NCI-H774 (cell line): ENCODE measurements around the gene SMIM45.
A peak's percentile ranks its signal among the peaks of the same experiment; 100 is the strongest.
"Not testable (repeated sequence)": the region's sequence is repeated elsewhere in the genome, so short reads cannot be mapped to it uniquely, and the experiment has no call there.

Experiments used
- DNase-seq: peaks from one replicate; lab custom pipeline; 2025; lab: John Stamatoyannopoulos, UW

Gene SMIM45

GRCh38 chr22:41935015-41935351 is 17.0 kb upstream of the SMIM45 start:
- DNase-seq = no peak

- no peak for DNase-seq
Measured at GRCh38 chr22:41935509-41935908, 16.4 kb upstream of the SMIM45 start.

GRCh38 chr22:41936894-41937169 is 15.1 kb upstream of the SMIM45 start:
- no peak for DNase-seq

GRCh38 chr22:41939981-41940831 is 11.7 kb upstream of the SMIM45 start:
- DNase-seq = peak; percentile 59

- peak; percentile 23 for DNase-seq
Measured at GRCh38 chr22:41940832-41941765, 10.9 kb upstream of the SMIM45 start.

GRCh38 chr22:41943661-41944209 is 8.2 kb upstream of the SMIM45 start:
- no peak for DNase-seq

- peak; percentile 84 for DNase-seq
Measured at GRCh38 chr22:41946629-41947423, 5.1 kb upstream of the SMIM45 start, which contains the start of gene CENPM. CENPM (minus strand) TSS chr22:41947152; CDS start chr22:41947076, 76 bp downstream.

- no peak for DNase-seq
Measured at GRCh38 chr22:41947424-41948080, 4.4 kb upstream of the SMIM45 start.

- DNase-seq = no peak
Measured at GRCh38 chr22:41948142-41948541, 3.8 kb upstream of the SMIM45 start.

- not testable (repeated sequence) for DNase-seq
Measured at GRCh38 chr22:41948928-41949296, 3.0 kb upstream of the SMIM45 start.

- no peak for DNase-seq
Measured at GRCh38 chr22:41949297-41949965, 2.5 kb upstream of the SMIM45 start.

- no peak for DNase-seq
Measured at GRCh38 chr22:41952713-41953112, 763 bp downstream of the SMIM45 start.

GRCh38 chr22:41957941-41958556 is 6.1 kb downstream of the SMIM45 start:
- no peak for DNase-seq

- no peak for DNase-seq
Measured at GRCh38 chr22:41963453-41964111, 11.6 kb downstream of the SMIM45 start.

- DNase-seq = no peak
Measured at GRCh38 chr22:41964112-41964491, 12.2 kb downstream of the SMIM45 start.

GRCh38 chr22:41966225-41966606 is 14.3 kb downstream of the SMIM45 start:
- DNase-seq = no peak

- no peak for DNase-seq
Measured at GRCh38 chr22:41966607-41967240, 14.8 kb downstream of the SMIM45 start.

GRCh38 chr22:41968601-41969000 is 16.7 kb downstream of the SMIM45 start:
- DNase-seq = no peak

- DNase-seq = no peak
Measured at GRCh38 chr22:41969110-41969646, 17.2 kb downstream of the SMIM45 start, which contains the start of gene SEPTIN3. SEPTIN3 (plus strand) TSS chr22:41969443; CDS start chr22:41971493, 2,050 bp downstream.
